CD4-positive, alpha-beta T cell (primary cell): Measurements from ENCODE around the gene PISD. TPM values are rescaled to one million over a fixed set of nuclear protein-coding genes. Genes with fewer than 3 reads are reported as not detected.
A peak's percentile ranks its signal among the peaks of the same experiment; 100 is the strongest.

Experiments used
- ATAC-seq: fragments of 200-7000 bp; cut with Tn5 transposase; one replicate; pipeline ENCODE4 v1.10.0; 2022; ENCODE audit warnings: mild to moderate bottlenecking; ENCODE audit not compliant: poor library complexity
- CTCF ChIA-PET: fragments of 350-600 bp; sonication (Branson Sonifier 250); formaldehyde crosslinking; loops from one replicate; lab custom pipeline; 2021; ENCODE audit warnings: antibody characterized with exemption, inconsistent platforms; lab: Charles Lee
- POLR2A ChIA-PET: fragments of 350-600 bp; sonication (Branson Sonifier 250); formaldehyde crosslinking; loops from one replicate; lab custom pipeline; 2021; ENCODE audit warnings: antibody characterized with exemption, inconsistent platforms; lab: Charles Lee
- DNase-seq, 14 experiments: peaks; one replicate each; pipeline ENCODE4 v3.0.0-alpha.2; 2013 to 2020; ENCODE audit warnings: mixed read lengths in 2 of 14
- H3K27ac ChIP-seq, 2 donors: one replicate each; pipeline versions ENCODE4 v1.5.1 to v1.7.0; 2013; ENCODE audit warnings: low read length in 2 of 2, low read depth in 1 of 2, mild to moderate bottlenecking in 1 of 2
- H3K27me3 ChIP-seq, 2 experiments: 1 replicate in 1 of 2; 2 replicates in 1 of 2; pipeline versions ENCODE4 v1.6.1 to v1.7.0; 2013; ENCODE audit warnings: low read length in 2 of 2, control low read depth in 1 of 2, mild to moderate bottlenecking in 1 of 2, moderate library complexity in 1 of 2; ENCODE audit not compliant: insufficient read depth in 2 of 2, control insufficient read depth in 1 of 2
- H3K36me3 ChIP-seq: one replicate; pipeline ENCODE4 v1.6.1; 2013; ENCODE audit warnings: low read length, control low read depth; ENCODE audit not compliant: insufficient read depth
- H3K4me1 ChIP-seq: one replicate; pipeline ENCODE4 v1.6.1; 2013; ENCODE audit warnings: low read length, control low read depth; ENCODE audit not compliant: insufficient read depth
- H3K4me3 ChIP-seq: one replicate; pipeline ENCODE4 v1.5.1; 2013; ENCODE audit warnings: mild to moderate bottlenecking, low read length, moderate library complexity
- H3K9me3 ChIP-seq, 2 experiments: 1 replicate in 1 of 2; 2 replicates in 1 of 2; pipeline versions ENCODE4 v1.6.1 to v1.7.0; 2013; ENCODE audit warnings: low read length in 2 of 2, mild to moderate bottlenecking in 2 of 2, control low read depth in 1 of 2, moderate library complexity in 1 of 2; ENCODE audit not compliant: control insufficient read depth in 1 of 2, insufficient read depth in 1 of 2
- H3K27ac Mint-ChIP-seq: one replicate; pipeline ENCODE4 v1.8.0; 2020; ENCODE audit warnings: mixed read lengths
- H3K27me3 Mint-ChIP-seq: one replicate; pipeline ENCODE4 v1.8.0; 2021; ENCODE audit warnings: mixed read lengths
- H3K36me3 Mint-ChIP-seq: one replicate; pipeline ENCODE4 v1.8.0; 2021; ENCODE audit warnings: low read depth, mixed read lengths
- H3K4me1 Mint-ChIP-seq: one replicate; pipeline ENCODE4 v1.8.0; 2021; ENCODE audit warnings: low read depth, mixed read lengths
- H3K4me3 Mint-ChIP-seq: one replicate; pipeline ENCODE4 v1.8.0; 2020; ENCODE audit warnings: mild to moderate bottlenecking, mixed read lengths
- H3K9me3 Mint-ChIP-seq: one replicate; pipeline ENCODE4 v1.8.0; 2020; ENCODE audit warnings: mixed read lengths
- CTCF ChIP-seq: fragments of 200-600 bp; IDR thresholded peaks from one replicate; pipeline ENCODE4 v1.8.0; 2022; ENCODE audit warnings: antibody characterized with exemption, mild to moderate bottlenecking
- intact Hi-C, 2 experiments: fragments of 100-400 bp; cut with DNase I in 1 of 2; cut with micrococcal nuclease in 1 of 2; formaldehyde crosslinking; loops; one replicate each; pipeline versions ENCODE4 v1.15.1 to v1.9.0; 2023 to 2025; cut with DNase I, micrococcal nuclease
- microRNA-seq: library from miRNA; unstranded; fragments of <30 nt; microRNA quantifications from one replicate; pipeline ENCODE4 v1.2.0, GENCODE V29; 2021; ENCODE audit warnings: borderline microRNAs expressed, borderline replicate concordance
- total RNA-seq, 174 experiments: library from RNA in 2 of 174; stranded (reverse) in 2 of 174; gene quantifications; one replicate each; pipeline ENCODE4 v1.2.3 and lab custom pipeline; 2021 to 2026

Gene PISD
- total RNA-seq, 2 experiments from 2014 or later = 23.4 to 25.3 TPM

- Histone ChIP-seq H3K27ac (no peak overlapping the region), H3K4me3 (no peak overlapping the region), H3K4me1 (no peaks in the 10 kb centered on the region), H3K36me3 (peaks cover 69% of the 10 kb centered on the region), H3K9me3 (no peaks in the 10 kb centered on the region), H3K27me3 (no peaks in the 10 kb centered on the region)
- TF ChIP-seq CTCF = no peak
- Mint-ChIP-seq H3K36me3 (peaks cover 84% of the 10 kb centered on the region), H3K27ac (no peak overlapping the region), H3K27me3 (no peaks in the 10 kb centered on the region), H3K4me1 (no peaks in the 10 kb centered on the region), H3K9me3 (no peaks in the 10 kb centered on the region), H3K4me3 (no peak overlapping the region)
- POLR2A ChIA-PET = interaction anchor here (0.5 kb wide), 1 partner anchor 62 kb away, joined by 3 read pairs; no protein-coding TSS in a partner anchor
- no peak for ATAC-seq
- DNase-seq = no peak
- intact Hi-C loops = no loop called here
- CTCF ChIA-PET = no interaction called here
These were observed 89.1 kb downstream of the PISD start for GRCh38 chr22:31572939-31573338.

- ChIA-PET CTCF (no interaction called here), POLR2A (no interaction called here)
- intact Hi-C loops = no loop called here
- DNase-seq (no peak), ATAC-seq (no peak)
- H3K4me1 ChIP-seq = no peaks in the 10 kb centered on the region
- Mint-ChIP-seq H3K27me3 (no peaks in the 10 kb centered on the region), H3K9me3 (no peaks in the 10 kb centered on the region), H3K27ac (peak overlapping the region; percentile 28), H3K4me3 (no peak overlapping the region), H3K36me3 (peaks cover 74% of the 10 kb centered on the region), H3K4me1 (no peaks in the 10 kb centered on the region)
- H3K4me3 ChIP-seq = no peak overlapping the region
- H3K36me3 ChIP-seq = peaks cover 64% of the 10 kb centered on the region
- no peaks in the 10 kb centered on the region for H3K9me3 ChIP-seq
- no peak overlapping the region for H3K27ac ChIP-seq
- H3K27me3 ChIP-seq = no peaks in the 10 kb centered on the region
- no peak for TF ChIP-seq CTCF
These were observed 92.9 kb downstream of the PISD start for GRCh38 chr22:31569126-31569525.

Small RNA genes lying within 50 kb of the gene (microRNA-seq; reads per million reads assigned to microRNA genes)
- gene MIR7109 = not detected

Other genes starting within 250 kb of the PISD start
- 10 to 100 TPM in 1 of 2 experiments, 1 to 10 TPM in 1; 9.4 to 10.6 TPM for gene EIF4ENIF1, start 172.4 kb downstream of the PISD start, total RNA-seq
- gene SFI1, start 165.7 kb downstream of the PISD start, total RNA-seq = 100 to 1,000 TPM; 281 to 291 TPM
- gene PRR14L, start 87.9 kb upstream of the PISD start, total RNA-seq = 10 to 100 TPM; 23.4 to 24.9 TPM
- 10 to 100 TPM; 32.9 to 36.6 TPM for gene DEPDC5, start 91.8 kb upstream of the PISD start, total RNA-seq